Heart left ventricle (tissue), 16 donors: ENCODE measurements around the gene SYNPO2. TPM values are rescaled to one million over a fixed set of nuclear protein-coding genes. Genes with fewer than 3 reads are reported as not detected.
A peak's percentile ranks its signal among the peaks of the same experiment; 100 is the strongest.

ENCODE experiments used
- ATAC-seq, 4 donors: fragments of 200-7000 bp; cut with Tn5 transposase; one replicate each; pipeline ENCODE4 v1.9.1; 2020 to 2022; ENCODE audit warnings: moderate library complexity in 4 of 4, mild to moderate bottlenecking in 3 of 4, moderate number of reproducible peaks in 1 of 4
- DNase-seq, 5 donors: peaks; one replicate each; pipeline ENCODE4 v3.0.0-alpha.2; 2020
- H3K27ac ChIP-seq, 12 donors: fragments of 200-600 bp; sonication (generic) in 4 of 12; one replicate each; pipeline versions ENCODE4 v1.5.0 to v1.8.0; 2016 to 2022; ENCODE audit warnings: mild to moderate bottlenecking in 2 of 12
- H3K27me3 ChIP-seq, 9 donors: fragments of 200-600 bp; sonication (generic) in 2 of 9; one replicate each; pipeline versions ENCODE4 v1.5.1 to v1.8.0; 2016 to 2022; ENCODE audit warnings: mild to moderate bottlenecking in 3 of 9
- H3K36me3 ChIP-seq, 9 donors: fragments of 200-600 bp; sonication (generic) in 2 of 9; one replicate each; pipeline versions ENCODE4 v1.5.0 to v1.8.0; 2018 to 2022; ENCODE audit warnings: mild to moderate bottlenecking in 2 of 9
- H3K4me1 ChIP-seq, 12 donors: fragments of 200-600 bp; sonication (generic) in 4 of 12; one replicate each; pipeline versions ENCODE4 v1.5.0 to v1.8.0; 2016 to 2022; ENCODE audit warnings: mild to moderate bottlenecking in 3 of 12
- H3K4me3 ChIP-seq, 12 donors: fragments of 200-600 bp; sonication (generic) in 4 of 12; one replicate each; pipeline versions ENCODE4 v1.5.0 to v1.8.0; 2017 to 2022; ENCODE audit warnings: mild to moderate bottlenecking in 9 of 12, moderate library complexity in 4 of 12
- H3K9me3 ChIP-seq, 12 donors: fragments of 200-600 bp; sonication (generic) in 4 of 12; one replicate each; pipeline versions ENCODE4 v1.5.0 to v1.8.0; 2016 to 2022; ENCODE audit warnings: mild to moderate bottlenecking in 1 of 12
- CTCF ChIP-seq, 12 donors: fragments of 200-600 bp; sonication (generic) in 4 of 12; IDR thresholded peaks; one replicate each; pipeline versions ENCODE4 v1.5.0 to v1.8.0; 2018 to 2022; ENCODE audit warnings: antibody characterized with exemption in 12 of 12, mild to moderate bottlenecking in 5 of 12
- POLR2A ChIP-seq, 2 donors: fragments of 450-650 bp; IDR thresholded peaks; one replicate each; pipeline ENCODE4 v1.6.1; 2017; ENCODE audit warnings: antibody characterized with exemption in 2 of 2, mild to moderate bottlenecking in 2 of 2, moderate library complexity in 2 of 2
- WGBS, 4 donors: extraction: QIAGEN DNeasy Blood & Tissue Kit in 2 of 4; methylation state at CpG; one replicate each; pipeline versions ENCODE4 v1.1.5 to v1.1.7; 2013 to 2018; 5-methylcytosine and 5-hydroxymethylcytosine counted together
- intact Hi-C, 10 donors: fragments of 100-400 bp; cut with DNase I; formaldehyde crosslinking; loops; one replicate each; pipeline versions ENCODE4 v1.11.1 to v1.14.2; 2022
- polyA plus RNA-seq, 2 donors: library from polyadenylated mRNA; stranded (reverse); fragments of 200-250 nt; gene quantifications; one replicate each; pipeline ENCODE4 v1.2.3, GENCODE V29; 2013
- total RNA-seq, 9 donors: library from RNA; depleted of rRNA in 2 of 9; stranded (reverse); fragments of >200 nt in 2 of 9; fragmentation: NEBNext Ultra II Directional in 3 of 9; extraction: Animal tissue kit (Norgen Biotek cat#: 25700) in 3 of 9; gene quantifications; one replicate each; pipeline versions ENCODE4 v1.1.0 to v1.2.4, GENCODE V29; 2016 to 2023
- donor health status: ischemic (EF 13 %, LVEDD 7.1; RV severe dilation, severe dysfunction).
- donor health status: healthy with polysubstance abuse.
- donor health status: DM: no; HTN: yes; CAD: no.
- donor health status: DM: no; HTN: no; CAD: no.
- donor health status: ischemic (EF 25% LVEDD 6.9; RV normal size, moderate dysfunction).
- donor health status: ischemic (EF 25% LVEDD 5.7; RV mildly dilated, moderate dysfunction).
- donor health status: healthy.
- donor health status: DM: yes; HTN: yes; CAD: no.
- donor health status: ischemic (EF 35%, LVEDD 5.7; RV mildly dilated, moderate dysfunction).
- donor health status: nonischemic (EF 11% LVEDD 7.7; RV severe dilation, severe dysfunction).
- donor health status: DM: yes; HTN: yes; CAD: no.
- donor health status: PGD.
- donor health status: ischemic (EF 29% LVEDD 5.4; RV normal size, mild dysfunction).
- donor health status: nonischemic (EF 23%, LVEDD 6.1; RV moderate dilation, normal function).

The SYNPO2 gene
- total and polyA plus RNA-seq, 11 donors = 31.2 to 290 (median 231) TPM

GRCh38 chr4:119038116-119038841 is 149.6 kb downstream of the SYNPO2 start:
- Histone ChIP-seq H3K27ac (peak overlapping the region in 9 of 12 donors; percentile 25 to 91 (median 35)), H3K36me3 (peaks cover 0 to 19% (median 0%) of the 10 kb centered on the region in 9 donors), H3K4me3 (no peak overlapping the region), H3K9me3 (no peaks in the 10 kb centered on the region), H3K27me3 (no peaks in the 10 kb centered on the region), H3K4me1 (peaks cover 0 to 86% (median 56%) of the 10 kb centered on the region in 12 donors)
- intact Hi-C loops = loop anchor here in 4 of 10 donors (5.0 to 10.0 kb wide), 3 partner anchors 56 to 283 kb away; no protein-coding TSS in a partner anchor
- ATAC-seq (no peak), DNase-seq (no peak)
- WGBS, 4 donors = 56 to 64% (median 57%) methylated on average over 5 of the region's 5 CpGs
- no peak for TF ChIP-seq POLR2A (IDR thresholded peaks at IDR 0.05)
- TF ChIP-seq CTCF (IDR thresholded peaks at IDR 0.05) = no peak

GRCh38 chr4:119039160-119039559 is 150.5 kb downstream of the SYNPO2 start:
- Histone ChIP-seq H3K4me1 (peaks cover 0 to 81% (median 50%) of the 10 kb centered on the region in 12 donors), H3K27ac (peak overlapping the region in 7 of 12 donors; percentile 25 to 91 (median 61)), H3K27me3 (no peaks in the 10 kb centered on the region), H3K36me3 (peaks cover 0 to 14% (median 0%) of the 10 kb centered on the region in 9 donors), H3K9me3 (no peaks in the 10 kb centered on the region), H3K4me3 (no peak overlapping the region)
- WGBS, 4 donors = 95 to 99% (median 96%) methylated on average over 1 of the region's 1 CpG
- DNase-seq (no peak), ATAC-seq (no peak)
- intact Hi-C loops = loop anchor here in 4 of 10 donors (5.0 to 10.0 kb wide), 3 partner anchors 57 to 284 kb away; no protein-coding TSS in a partner anchor
- TF ChIP-seq CTCF (IDR thresholded peaks at IDR 0.05) (no peak), POLR2A (IDR thresholded peaks at IDR 0.05) (no peak)

- no peaks in the 10 kb centered on the region for H3K9me3 ChIP-seq
- peaks cover 0 to 82% (median 51%) of the 10 kb centered on the region in 12 donors for H3K4me1 ChIP-seq
- ATAC-seq = no peak
- H3K27ac ChIP-seq = peak overlapping the region in 7 of 12 donors; percentile 61 to 91 (median 78)
- TF ChIP-seq POLR2A (IDR thresholded peaks at IDR 0.05) (no peak), CTCF (IDR thresholded peaks at IDR 0.05) (peak in 5 of 12 donors; percentile 12 to 32 (median 24))
- peaks cover 0 to 8% (median 0%) of the 10 kb centered on the region in 9 donors for H3K36me3 ChIP-seq
- DNase-seq = no peak
- no peak overlapping the region for H3K4me3 ChIP-seq
- intact Hi-C loops = loop anchor here (5.0 to 10.0 kb wide), 13 partner anchors 57 to 285 kb away; partner anchors contain the start of genes MYOZ2 (in 5 of the 10) and USP53 (in 3 of the 10)
- no peaks in the 10 kb centered on the region for H3K27me3 ChIP-seq
- WGBS, 4 donors = 72 to 86% (median 78%) methylated on average over 4 of the region's 4 CpGs
Measured at GRCh38 chr4:119039779-119040178, 151.1 kb downstream of the SYNPO2 start.

GRCh38 chr4:119040261-119040660 is 151.6 kb downstream of the SYNPO2 start:
- no peaks in the 10 kb centered on the region for H3K27me3 ChIP-seq
- H3K36me3 ChIP-seq = peaks cover 0 to 3% (median 0%) of the 10 kb centered on the region in 9 donors
- no peak overlapping the region for H3K4me3 ChIP-seq
- no peak for TF ChIP-seq POLR2A (IDR thresholded peaks at IDR 0.05)
- no peak for TF ChIP-seq CTCF (IDR thresholded peaks at IDR 0.05)
- intact Hi-C loops = loop anchor here (5.0 to 10.0 kb wide), 13 partner anchors 58 to 285 kb away; partner anchors contain the start of genes MYOZ2 (in 5 of the 10) and USP53 (in 3 of the 10)
- 69 to 77% (median 71%) methylated on average over 3 of the region's 3 CpGs for WGBS, 4 donors
- DNase-seq (no peak), ATAC-seq (no peak)
- H3K9me3 ChIP-seq = no peaks in the 10 kb centered on the region
- H3K4me1 ChIP-seq = peaks cover 0 to 87% (median 54%) of the 10 kb centered on the region in 12 donors
- H3K27ac ChIP-seq = peak overlapping the region in 10 of 12 donors; percentile 13 to 91 (median 70)
